Measurements from ENCODE around the gene SIRT2. TPM values are rescaled to one million over a fixed set of nuclear protein-coding genes. Genes with fewer than 3 reads are reported as not detected.

Gene SIRT2
- total RNA-seq, 1 donor from 2014 or later = 91.3 TPM

- Mint-ChIP-seq H3K4me3 (ENCODE audit: unreplicated experiment) (no peak overlapping the region), H3K27me3 (ENCODE audit: unreplicated experiment) (peaks cover 10% of the 10 kb centered on the region), H3K9me3 (ENCODE audit: unreplicated experiment) (peaks cover 6% of the 10 kb centered on the region), H3K4me1 (ENCODE audit: low read depth, unreplicated experiment) (no peaks in the 10 kb centered on the region), H3K36me3 (ENCODE audit: unreplicated experiment) (peaks cover 4% of the 10 kb centered on the region), H3K27ac (ENCODE audit: unreplicated experiment) (peak overlapping the region; percentile 62)
- no peak for TF ChIP-seq CTCF (IDR thresholded peaks at IDR 0.05; ENCODE audit: partially characterized antibody, unreplicated experiment)
- DNase-seq = no peak
Observed at GRCh38 chr19:38840583-38840968, 58.8 kb downstream of the SIRT2 start.

DNA sequence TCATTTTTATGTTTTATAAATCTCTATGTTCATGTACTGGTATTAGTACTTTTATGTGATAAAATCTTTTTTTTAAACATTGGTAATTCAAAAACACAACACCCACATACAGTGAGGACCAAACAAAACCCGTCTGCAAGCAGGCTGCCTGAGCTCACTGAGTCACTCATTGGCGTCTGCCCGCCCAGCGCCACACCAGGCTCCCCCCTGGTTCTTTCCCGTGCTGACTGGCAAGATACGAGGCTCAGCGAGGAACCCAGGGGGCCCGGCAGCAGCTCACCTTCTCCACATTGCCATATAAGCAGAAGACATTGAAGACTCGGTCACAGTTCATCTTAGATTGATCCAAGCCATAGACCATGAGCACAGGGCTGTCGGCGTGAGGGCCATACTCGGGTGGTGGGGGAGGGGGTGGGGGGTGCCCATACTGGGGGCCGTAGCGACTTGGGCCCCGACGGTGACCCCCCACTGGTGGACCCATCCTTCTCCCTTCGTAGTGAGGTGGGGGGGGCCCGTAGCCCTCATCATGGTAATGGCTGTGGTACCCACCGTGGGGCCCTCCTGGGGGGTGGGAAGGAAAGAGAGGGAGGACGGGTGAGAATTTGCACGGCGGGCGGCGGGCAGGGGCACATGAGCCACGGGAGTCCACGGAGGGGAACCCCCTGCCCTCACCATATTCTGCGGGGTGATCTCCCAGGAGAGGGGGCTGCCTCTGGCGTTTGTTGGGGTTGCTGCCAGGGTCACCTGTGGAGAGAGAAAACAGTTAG, 59.4 kb downstream of the SIRT2 start:
- no peaks in the 10 kb centered on the region for H3K4me1 Mint-ChIP-seq (ENCODE audit: low read depth, unreplicated experiment)
- H3K27me3 Mint-ChIP-seq (ENCODE audit: unreplicated experiment) = peaks cover 10% of the 10 kb centered on the region
- TF ChIP-seq CTCF (IDR thresholded peaks at IDR 0.05; ENCODE audit: partially characterized antibody, unreplicated experiment) = no peak
- H3K27ac Mint-ChIP-seq (ENCODE audit: unreplicated experiment) = no peak overlapping the region
- H3K4me3 Mint-ChIP-seq (ENCODE audit: unreplicated experiment) = no peak overlapping the region
- peaks cover 6% of the 10 kb centered on the region for H3K9me3 Mint-ChIP-seq (ENCODE audit: unreplicated experiment)
- no peak for DNase-seq
- H3K36me3 Mint-ChIP-seq (ENCODE audit: unreplicated experiment) = peaks cover 4% of the 10 kb centered on the region

GRCh38 chr19:38838986-38839761, 60.2 kb downstream of the SIRT2 start:
- Mint-ChIP-seq H3K36me3 (ENCODE audit: unreplicated experiment) (peaks cover 1% of the 10 kb centered on the region), H3K4me1 (ENCODE audit: low read depth, unreplicated experiment) (no peaks in the 10 kb centered on the region), H3K9me3 (ENCODE audit: unreplicated experiment) (peaks cover 6% of the 10 kb centered on the region), H3K27ac (ENCODE audit: unreplicated experiment) (peak overlapping the region; percentile 59), H3K27me3 (ENCODE audit: unreplicated experiment) (peaks cover 8% of the 10 kb centered on the region), H3K4me3 (ENCODE audit: unreplicated experiment) (no peak overlapping the region)
- DNase-seq = no peak
- no peak for TF ChIP-seq CTCF (IDR thresholded peaks at IDR 0.05; ENCODE audit: partially characterized antibody, unreplicated experiment)

DNA sequence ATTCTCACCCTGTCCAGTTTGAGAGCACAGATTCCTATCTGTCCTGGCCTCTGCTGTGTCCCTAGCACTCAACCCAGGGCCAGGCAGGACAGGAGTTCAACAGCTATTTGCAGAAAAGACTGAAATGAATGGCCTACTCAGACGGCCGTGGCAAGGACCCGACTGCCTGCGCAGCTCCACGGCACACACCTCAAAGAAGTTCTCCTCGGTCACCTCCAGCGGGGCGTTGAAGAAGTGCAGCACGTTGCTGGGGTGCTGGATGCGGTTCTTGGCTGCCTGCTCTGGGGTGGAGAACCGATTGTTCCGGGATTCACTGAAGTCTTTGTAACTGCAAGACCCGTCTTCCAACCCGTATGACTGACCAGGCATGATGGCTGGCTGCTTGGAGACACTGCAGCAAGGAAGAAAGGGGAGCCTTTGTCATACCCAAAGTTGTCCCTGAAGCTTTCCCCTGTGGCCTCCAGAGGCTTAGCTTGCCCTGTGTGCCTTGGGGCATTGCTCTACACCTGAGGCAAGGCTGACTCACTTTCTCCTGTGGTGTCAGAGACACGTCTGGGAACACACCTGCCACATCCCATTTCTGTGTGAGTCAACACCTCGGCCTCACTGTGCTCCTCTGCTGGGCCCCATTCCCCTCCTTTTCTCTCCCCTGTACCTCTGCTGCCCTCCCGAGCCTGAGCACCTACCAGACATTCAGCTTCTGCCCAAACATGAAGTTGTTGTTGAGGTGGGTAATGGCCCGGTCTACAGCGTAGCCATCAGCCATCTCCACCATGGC, 61.0 kb downstream of the SIRT2 start:
- Mint-ChIP-seq H3K9me3 (ENCODE audit: unreplicated experiment) (peaks cover 3% of the 10 kb centered on the region), H3K27ac (ENCODE audit: unreplicated experiment) (peak overlapping the region; percentile 59), H3K4me1 (ENCODE audit: low read depth, unreplicated experiment) (no peaks in the 10 kb centered on the region), H3K27me3 (ENCODE audit: unreplicated experiment) (peaks cover 8% of the 10 kb centered on the region), H3K36me3 (ENCODE audit: unreplicated experiment) (no peaks in the 10 kb centered on the region), H3K4me3 (ENCODE audit: unreplicated experiment) (no peak overlapping the region)
- no peak for TF ChIP-seq CTCF (IDR thresholded peaks at IDR 0.05; ENCODE audit: partially characterized antibody, unreplicated experiment)
- no peak for DNase-seq

Measured in glutamatergic neuron (in vitro differentiated cells).